Stimulated activated CD8-positive, alpha-beta memory T cell treated with anti-CD3 and anti-CD28 coated beads, Interleukin-15, amount 100 ng/mL, for 4 hours (primary cell): ENCODE measurements around the gene RBBP4.
"Not testable (repeated sequence)": the region's sequence is repeated elsewhere in the genome, so short reads cannot be mapped to it uniquely, and the experiment has no call there.

Experiments used
- DNase-seq, 2 donors: peaks; one replicate each; pipeline ENCODE4 v3.0.0-alpha.2; 2020; ENCODE audit warnings: low read depth in 2 of 2

Gene RBBP4

GRCh38 chr1:32650752-32651460, at the start of gene RBBP4:
RBBP4 (plus strand) TSS chr1:32651208; CDS start chr1:32651307, 99 bp downstream.
- DNase-seq = peak; percentile 95 to 99

- DNase-seq = no peak
These were observed 45.1 kb upstream of the RBBP4 start for GRCh38 chr1:32605711-32606424.

- DNase-seq = no peak
These were observed 44.2 kb upstream of the RBBP4 start for GRCh38 chr1:32606565-32607371.

GRCh38 chr1:32609180-32609579, 41.8 kb upstream of the RBBP4 start:
- DNase-seq = no peak

- no peak for DNase-seq
These were observed 39.2 kb upstream of the RBBP4 start for GRCh38 chr1:32611859-32612188.

GRCh38 chr1:32612189-32612881, 38.7 kb upstream of the RBBP4 start:
- DNase-seq = peak in 1 of 2 donors; percentile 16

- DNase-seq = no peak
These were observed 37.5 kb upstream of the RBBP4 start for GRCh38 chr1:32613472-32613871.

GRCh38 chr1:32618673-32619221, 32.3 kb upstream of the RBBP4 start:
- DNase-seq = no peak

- no peak for DNase-seq
These were observed 31.1 kb upstream of the RBBP4 start for GRCh38 chr1:32619701-32620485.

- no peak for DNase-seq
These were observed 28.8 kb upstream of the RBBP4 start for GRCh38 chr1:32622205-32622604.

GRCh38 chr1:32622806-32623681, 28.0 kb upstream of the RBBP4 start:
- no peak for DNase-seq

- DNase-seq = peak in 1 of 2 donors; percentile 17
These were observed 27.2 kb upstream of the RBBP4 start for GRCh38 chr1:32623775-32624174.

- DNase-seq = no peak
These were observed 24.8 kb upstream of the RBBP4 start for GRCh38 chr1:32626176-32626575.

- no peak for DNase-seq
These were observed 23.3 kb upstream of the RBBP4 start for GRCh38 chr1:32627596-32628162.

GRCh38 chr1:32630173-32630572, 20.8 kb upstream of the RBBP4 start:
- not testable (repeated sequence) for DNase-seq

- no peak for DNase-seq
These were observed 18.2 kb upstream of the RBBP4 start for GRCh38 chr1:32632829-32633228.

- no peak for DNase-seq
These were observed 15.3 kb upstream of the RBBP4 start for GRCh38 chr1:32635508-32636277.

GRCh38 chr1:32636914-32637645, 13.9 kb upstream of the RBBP4 start:
- no peak for DNase-seq
